GM18502 (cell line): ENCODE measurements around the gene DUSP15.

Experiments
- ATAC-seq: cut with Tn5 transposase; IDR thresholded peaks from one replicate; pipeline ENCODE4 v1.9.1; 2021; ENCODE audit warnings: mild to moderate bottlenecking; ENCODE audit not compliant: unreplicated experiment, poor library complexity

Gene DUSP15

DNA sequence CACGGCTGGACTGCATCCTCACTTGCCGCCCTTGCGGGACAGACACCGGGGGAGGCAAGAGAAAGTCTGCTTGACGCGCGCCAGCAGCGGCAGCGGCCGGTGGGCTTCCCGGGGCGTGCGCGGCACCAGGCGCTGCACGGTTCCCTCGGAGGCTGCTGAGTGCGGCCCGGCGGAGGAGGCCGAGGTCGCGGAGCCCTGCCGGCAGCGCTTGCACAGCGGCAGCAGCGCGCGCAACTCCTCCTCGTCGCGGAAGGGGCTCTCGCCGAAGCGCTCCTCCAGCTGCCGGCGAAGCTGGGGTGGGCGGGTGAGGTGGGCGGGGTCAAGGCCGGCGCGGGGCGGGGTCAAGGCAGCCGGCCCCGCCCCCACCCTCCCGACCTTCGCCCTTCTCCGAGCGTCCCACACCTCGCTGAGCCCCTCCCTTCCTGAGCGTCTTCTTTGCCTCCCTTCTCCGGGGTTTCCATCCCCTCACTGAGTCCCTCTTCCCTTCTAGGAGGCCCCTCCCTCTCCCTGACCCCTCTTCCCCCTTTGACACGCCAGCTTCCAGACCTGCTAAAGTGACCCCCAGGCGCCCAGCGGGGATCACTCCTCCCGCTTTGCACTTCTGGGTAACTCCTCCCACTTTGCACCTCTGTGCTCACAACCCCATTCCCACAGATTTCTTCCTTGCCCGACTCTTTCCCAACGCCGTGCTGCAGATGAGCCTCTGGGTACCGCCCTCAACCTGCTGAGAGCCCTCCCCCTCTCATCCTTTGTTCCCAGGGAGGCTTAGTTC is 8.8 kb downstream of the DUSP15 start:
- peak; percentile 49 for ATAC-seq

DNA sequence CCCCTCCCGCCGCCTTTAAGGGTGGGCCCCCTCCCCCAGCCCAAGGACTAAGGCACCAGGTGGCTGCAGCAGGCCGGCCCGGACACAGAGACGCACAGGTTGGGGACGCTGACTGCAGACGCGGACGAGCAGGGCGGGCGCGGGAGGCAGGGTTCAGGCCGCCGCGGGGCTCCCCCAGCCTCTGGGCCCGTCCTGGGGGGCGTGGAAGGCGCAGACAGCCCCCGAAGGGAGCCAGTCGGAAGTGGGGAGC is 9.3 kb downstream of the DUSP15 start:
- peak; percentile 37 for ATAC-seq

DNA sequence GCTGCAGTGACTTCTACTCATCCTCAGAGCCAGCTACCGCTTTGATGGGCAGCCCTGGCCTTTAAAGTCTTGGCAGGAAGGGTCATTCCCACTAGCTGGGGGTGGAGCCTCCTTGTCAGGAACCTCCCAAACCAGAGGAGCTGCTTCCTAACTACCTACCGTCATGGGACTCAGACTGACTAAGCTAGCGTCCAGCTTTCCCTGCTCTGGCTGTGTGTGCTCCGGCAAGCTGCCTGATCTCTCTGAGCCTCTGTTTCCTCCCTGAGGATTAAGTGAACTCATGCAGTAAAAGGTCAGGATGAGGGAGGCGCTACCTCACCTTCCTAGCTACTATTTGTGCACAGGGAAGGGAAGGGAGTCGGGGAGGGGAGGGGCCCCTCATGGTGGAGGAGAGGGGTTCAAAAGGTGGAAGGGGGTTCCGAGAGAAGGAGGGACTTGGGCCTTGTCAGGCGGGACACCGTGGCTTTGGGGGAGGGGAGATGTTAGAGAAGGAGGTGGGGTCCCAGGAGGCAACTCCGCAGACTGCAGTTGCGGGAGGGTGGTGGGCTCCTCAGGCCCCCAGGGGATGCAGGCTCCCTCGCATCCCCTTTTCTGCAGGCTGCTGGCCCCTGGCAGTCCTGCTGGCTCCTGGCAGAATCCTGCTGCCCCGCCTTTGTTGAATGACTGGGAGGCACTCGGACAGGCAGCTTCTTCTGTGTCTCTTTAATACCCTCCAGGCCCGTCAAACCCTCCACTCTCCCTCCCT is 9.8 kb downstream of the DUSP15 start:
- ATAC-seq, result no peak

DNA sequence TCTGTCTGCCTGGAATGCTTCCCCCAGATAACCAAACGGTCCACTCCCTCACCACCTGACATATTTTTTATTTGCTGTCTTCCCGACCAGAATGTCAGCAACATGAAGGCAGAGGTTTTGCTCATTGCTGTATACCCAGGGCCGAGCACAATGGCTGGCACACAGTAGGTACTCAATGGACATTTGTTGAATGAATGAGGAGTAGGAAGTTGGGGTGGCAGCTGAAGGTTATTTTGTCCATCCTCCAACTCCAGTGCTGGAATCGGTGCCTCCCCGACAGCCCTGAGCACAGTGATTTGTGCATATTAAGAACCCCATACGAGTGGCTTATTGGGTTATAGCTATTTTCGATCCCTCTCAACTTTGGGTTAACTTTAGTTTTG is 10.3 kb downstream of the DUSP15 start:
- no peak for ATAC-seq

DNA sequence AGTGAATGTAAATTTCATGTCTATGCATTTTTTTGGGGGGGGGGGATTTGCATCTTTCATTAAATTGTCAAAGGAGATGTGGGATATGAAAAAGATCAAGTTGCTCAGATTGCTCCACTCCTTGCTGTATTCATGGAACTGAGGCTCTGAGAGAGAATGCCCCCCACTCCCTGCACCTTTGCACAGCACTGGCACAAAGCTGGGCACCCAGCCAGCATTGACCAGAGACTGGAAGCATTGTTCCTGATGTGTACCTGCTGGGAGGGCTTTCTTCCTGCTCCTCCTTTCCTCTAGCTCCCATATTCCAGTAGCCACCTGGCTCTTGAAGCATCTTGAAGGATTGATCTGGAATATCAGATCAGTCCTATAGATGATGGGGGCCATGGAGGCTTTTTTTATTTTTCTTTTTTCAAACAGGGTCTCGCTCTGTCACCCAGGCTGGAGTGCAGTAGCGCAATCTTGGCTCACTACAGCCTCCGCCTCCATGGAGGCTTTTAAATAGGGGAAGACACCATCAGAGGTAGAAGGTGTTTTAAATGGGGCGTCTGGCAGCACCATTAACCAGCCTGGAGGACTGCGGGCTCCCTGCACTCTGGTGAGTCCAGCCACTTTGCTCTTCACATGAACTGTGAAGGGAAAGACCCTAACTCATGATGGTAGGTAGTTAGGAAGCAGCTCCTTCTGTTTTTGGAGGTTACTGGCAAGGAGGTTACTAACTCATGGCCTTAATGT is 10.9 kb downstream of the DUSP15 start:
- no peak for ATAC-seq

DNA sequence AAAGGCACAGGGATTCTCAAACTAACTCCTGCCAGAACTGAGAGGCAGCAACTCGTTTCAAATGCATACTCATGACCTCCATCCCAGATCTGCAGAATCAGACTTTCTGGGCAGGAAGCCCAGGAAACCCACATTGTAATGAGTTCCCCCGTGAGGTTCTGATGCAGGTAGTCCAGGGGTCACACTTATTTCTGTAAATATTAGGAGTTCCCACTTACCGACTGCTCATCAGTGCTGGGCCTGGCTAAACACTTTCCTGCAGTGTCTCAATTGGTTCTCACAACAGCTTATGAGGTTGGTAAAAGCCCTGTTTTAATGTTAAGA is 11.6 kb downstream of the DUSP15 start:
- no peak for ATAC-seq

DNA sequence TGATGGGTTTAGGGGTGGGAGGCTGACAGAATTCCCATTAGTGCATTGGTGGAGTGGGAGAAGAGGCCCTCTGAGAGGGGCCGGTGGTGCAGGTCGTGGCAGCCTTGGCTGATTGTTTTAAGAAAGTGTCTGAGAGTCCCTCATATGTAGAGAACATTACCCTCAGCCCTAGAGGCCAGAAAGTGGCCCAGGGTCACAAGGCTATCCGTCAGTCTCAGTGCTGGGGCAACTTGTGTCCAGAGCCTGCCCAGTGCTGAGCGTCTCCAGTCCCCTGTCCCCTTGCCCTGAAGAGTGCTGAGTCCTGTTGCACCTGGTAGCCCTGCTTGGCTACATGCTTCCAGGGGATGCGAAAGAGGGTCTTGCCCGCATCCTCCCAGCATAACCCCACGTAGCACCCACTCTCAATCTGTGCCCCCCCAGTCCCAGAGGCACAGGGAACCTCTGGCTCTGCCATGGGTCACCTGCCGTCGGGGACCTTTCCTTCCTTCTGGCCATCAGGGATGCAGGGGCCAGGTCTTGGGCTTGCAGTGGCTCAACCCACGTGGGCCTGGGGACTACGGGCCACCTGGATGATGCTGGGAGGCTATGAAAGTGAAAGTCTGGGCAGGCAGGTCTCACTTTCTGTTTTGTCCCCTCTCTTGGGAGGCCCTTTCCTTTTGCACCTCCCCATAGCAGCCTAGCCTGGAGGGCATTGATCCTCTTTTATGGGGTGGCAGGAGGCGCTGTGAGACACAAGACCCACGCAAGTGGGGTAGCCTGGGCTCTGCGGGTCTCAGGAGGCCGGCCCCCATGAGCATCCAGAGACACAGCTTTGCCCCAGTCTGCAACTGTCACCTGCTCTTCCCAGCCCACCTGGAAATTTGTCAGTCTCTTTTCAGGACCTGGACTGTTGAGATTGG is 12.2 kb downstream of the DUSP15 start:
- peak; percentile 60 for ATAC-seq

DNA sequence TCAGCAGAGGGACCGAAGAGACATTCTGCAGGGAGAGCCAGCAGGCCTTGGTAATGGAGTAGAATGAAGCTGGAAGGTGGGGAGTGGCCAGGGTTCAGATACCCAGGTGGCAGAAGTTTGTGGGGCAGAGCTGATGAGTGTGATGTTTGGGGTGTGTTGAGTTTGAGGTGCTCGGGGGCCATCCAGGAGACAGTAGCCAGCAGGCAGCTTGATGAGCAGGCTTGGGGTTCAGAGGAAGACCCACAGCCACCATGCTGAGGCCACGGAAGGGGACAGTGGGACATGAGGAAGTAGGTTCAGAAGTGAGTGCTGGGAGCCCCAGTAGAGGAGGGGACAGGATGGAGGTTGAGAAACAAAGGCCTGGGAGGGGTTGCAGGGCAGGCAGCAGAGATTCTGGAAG is 13.8 kb downstream of the DUSP15 start:
- ATAC-seq, result no peak

DNA sequence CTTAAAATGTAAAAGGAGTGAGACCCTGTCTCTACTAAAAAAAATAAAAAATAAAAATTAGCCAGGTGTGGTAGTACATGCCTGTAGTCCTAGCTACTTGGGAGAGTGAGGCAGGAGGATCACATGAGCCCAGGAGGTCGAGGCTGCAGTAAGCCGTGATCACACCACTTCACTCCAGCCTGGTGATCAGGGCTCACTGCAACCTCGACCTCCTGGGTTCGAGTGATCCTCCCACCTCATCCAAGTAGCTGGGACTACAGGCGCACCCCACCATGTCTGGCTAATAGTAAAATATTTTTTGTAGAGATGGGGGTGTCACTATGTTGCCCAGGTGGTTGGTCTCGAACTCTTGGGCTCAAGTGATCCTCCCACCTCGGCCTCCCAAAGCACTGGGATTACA is 16.8 kb downstream of the DUSP15 start:
- ATAC-seq, result no peak

DNA sequence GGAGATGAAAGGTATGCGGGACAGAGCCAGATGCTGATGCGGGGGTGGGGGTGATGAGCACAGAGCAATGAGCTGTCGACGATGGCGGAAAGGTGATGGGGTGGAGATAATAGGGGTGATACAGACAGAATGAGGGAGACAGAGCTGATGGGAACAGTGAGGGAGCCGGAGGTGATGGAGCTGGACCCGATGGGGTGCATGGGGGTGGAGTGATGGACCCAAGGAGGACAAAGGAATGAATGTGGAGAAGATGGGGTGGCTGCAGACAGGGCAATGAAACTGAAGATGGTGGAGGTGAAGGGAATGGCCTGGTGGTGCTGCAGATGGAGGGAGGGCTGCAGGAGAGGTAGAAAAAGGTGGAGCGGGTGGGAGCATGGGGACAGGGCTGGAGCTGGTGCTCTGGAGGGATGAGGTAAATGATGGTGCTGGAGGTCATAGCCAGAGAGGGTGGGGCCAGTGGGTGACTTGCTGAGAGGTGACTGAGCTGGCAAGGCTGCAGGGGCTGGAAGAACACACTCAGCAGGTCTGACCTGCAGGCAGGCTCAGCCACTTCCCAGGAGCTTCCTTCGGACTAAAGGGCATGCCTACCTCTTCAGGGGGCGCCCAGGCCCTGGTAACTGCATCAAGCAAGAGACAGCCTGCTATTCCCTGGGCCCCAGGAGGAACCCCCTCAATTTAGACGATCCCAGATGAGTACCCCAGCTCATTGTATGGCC is 18.9 kb downstream of the DUSP15 start:
- no peak for ATAC-seq

DNA sequence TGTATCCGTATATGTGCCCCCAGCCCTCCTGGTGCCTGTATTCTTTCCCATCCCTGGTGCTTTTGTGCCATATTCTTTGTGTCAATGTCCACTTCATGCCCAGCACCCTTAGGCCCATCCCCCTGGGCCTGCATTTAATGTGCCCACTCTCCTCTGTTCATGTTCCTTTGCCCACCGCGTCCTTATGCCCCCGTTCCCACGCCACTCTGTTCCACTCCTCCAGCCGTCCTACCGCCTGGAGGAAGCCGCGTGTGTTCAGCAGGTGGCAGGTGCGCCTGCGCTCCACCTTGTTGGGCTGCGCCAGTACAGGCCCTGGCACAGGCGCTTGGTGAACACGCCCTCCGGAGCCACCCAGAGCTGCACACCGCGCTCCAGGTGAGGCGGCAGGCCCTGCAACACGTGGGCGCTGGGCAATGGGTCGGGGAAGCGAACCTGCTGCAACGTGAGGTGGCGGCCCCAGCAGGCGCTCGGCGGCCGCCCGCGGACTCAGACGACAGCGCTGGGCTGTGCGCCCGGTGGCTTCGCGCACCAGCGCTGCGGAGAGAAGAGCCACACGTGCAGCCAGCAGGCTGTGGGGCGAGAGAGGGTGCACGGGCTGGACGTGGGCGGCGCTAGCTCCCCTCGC is 20.9 kb downstream of the DUSP15 start:
- ATAC-seq, result no peak

DNA sequence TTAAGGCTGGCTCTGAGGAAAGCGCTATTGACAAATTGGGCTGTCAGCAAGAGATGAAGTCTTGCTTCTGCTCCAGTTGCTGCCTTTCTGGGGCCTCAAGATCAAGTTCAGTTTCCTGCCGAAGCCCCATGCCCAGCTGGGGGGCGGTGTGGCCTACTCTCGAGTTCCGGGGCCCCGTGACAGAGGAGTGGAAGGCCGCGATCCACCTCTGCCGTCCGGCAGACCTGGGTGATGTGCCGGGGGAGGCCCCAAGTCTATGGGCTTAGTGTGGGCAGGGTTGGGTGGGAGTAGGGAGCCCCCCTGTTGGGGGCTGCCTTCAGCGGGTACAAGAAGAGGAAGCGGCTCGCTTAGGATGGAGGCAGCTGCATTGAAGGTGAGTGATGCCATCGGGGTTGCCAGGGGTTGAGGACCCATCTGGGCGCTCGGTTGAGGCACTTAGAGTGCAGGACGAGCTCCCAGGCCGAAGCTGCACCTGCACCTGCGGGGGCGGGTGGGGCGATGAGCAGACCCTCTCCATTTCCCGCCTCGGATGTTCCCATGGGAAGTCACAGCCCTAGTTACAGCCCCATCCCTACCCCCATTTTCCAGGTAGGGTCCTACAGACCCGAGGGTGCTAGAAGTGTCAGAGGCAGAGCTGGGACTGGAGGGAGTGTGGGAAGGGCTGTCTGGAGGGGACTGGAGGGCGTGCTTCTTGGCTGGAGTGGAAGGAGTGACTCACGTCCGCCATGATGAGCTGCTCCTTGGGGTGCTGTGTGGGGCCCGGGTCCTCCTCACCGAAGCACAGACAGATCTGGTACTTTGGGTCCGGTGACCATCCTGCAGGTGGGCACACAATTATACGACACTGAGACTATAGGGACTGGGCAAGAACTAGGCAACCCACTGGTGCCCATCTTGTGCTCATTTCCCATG is 22.0 kb downstream of the DUSP15 start:
- ATAC-seq, result no peak

DNA sequence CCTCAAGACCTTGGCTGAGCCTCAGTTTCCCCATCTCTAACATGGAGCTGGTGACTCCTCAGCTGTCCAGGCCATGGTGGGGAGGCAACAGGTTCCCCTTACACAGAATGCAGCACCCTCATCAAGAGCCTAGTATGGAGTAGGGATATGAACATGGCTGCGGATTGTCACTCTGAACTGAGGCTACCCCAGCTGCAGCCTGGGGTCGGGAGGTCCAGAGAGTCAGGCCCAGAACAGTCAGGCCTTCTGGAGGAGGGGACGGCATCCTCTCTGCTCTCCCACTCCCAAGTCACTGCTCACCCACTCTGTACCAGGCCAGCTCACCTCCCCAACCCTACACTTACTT is 23.6 kb downstream of the DUSP15 start:
- no peak for ATAC-seq

DNA sequence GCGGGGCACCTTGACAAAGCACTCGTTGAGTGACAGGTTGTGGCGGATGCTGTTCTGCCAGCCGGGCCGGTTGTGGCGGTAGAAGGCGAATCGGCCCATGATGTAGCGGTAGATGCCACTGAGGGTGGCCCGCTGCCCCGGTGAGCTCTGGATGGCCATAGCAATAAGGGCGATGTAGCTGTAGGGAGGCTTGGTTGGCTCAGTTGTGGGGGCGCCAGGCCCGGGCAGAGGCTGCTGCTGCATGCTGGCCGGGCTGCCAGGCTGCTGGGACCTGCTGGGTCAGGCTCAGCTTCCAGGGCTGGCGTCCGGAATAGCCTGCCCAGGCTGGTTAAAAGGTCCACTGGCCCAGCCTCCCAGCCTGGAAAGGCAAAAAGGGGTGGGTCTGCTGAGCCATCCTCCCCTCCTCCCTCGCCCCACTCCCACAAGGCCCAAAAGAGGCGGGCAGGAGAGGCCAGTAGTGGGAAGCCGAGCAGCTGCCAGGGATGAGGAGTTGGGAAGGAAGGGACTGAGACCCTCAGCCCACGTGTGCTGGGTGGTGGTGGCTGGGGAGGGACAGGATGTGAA is 24.9 kb downstream of the DUSP15 start, which contains the start of gene FOXS1:
FOXS1 (minus strand) TSS at position 305 of the 564 bp plus-strand sequence; CDS start at position 243, 62 bp downstream.
- ATAC-seq, result no peak

DNA sequence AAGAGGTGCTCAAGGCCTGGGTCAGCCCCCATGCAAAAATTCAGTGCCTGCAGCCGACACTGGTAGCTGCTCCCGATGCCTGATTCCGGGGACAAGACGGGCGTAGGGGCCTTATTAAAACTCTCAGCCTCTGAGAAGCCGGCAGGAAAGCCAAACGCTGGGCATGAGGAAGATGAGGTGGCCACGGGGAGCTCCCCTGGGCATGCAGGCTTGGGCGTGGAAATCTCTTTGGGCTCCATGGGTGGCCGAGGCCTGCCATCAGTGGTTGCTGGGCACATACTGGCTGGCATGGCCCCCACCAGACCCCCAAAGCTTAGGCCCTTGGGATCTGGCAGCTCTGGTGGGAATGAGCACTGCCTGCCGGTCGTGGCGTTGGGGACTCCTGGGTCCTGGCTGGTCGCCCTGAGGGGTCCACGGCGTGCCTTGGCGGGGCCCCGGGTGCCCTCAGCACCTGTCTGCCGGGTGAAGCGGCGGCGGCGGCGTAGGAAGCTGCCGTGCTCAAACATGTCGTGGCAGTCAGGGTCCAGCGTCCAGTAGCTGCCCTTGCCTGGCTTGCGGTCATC is 25.5 kb downstream of the DUSP15 start:
- no peak for ATAC-seq

DNA sequence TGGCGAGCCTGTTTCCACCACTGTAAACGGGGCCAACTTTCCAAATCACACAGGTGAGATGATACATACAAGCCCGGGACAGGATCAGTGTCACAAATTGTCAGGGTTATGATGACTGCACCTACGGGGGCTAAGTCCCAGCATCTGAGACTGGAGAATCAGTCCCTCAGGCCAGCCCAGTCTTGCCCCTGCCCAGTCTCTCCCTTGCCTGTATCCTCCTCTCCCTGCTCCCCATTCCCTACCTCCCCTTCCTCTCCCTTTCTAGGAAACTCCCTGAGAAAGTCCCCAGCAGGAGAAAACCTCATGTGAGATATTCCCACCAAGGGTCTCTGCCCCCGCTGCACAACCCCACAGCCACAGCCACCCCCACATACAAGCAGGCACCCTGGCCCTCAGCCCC is 26.4 kb downstream of the DUSP15 start:
- no peak for ATAC-seq

DNA sequence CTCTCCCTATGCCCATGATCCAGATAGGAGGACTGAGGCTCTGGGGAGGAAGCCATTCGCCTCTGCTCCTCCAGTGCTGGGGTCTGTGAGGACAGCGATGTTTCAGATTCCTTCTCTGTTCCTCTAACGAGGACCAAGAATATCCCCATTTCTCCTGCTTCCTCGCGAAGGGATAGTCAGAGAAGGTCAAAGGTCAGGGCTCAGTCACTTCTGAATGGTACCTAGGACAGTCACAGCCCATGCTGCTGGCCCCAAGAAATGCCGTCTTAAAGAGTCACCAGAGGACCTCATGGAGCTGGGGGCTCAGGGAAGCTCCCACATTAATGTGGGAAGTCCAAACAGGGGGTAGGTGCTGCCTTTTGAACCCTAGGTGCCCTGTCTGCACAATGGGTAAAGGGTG is 27.0 kb downstream of the DUSP15 start:
- ATAC-seq, result no peak
